Upper lobe of left lung (tissue), 4 donors: ENCODE results near the gene ZNF419.
A peak's percentile ranks its signal among the peaks of the same experiment; 100 is the strongest.

Experiments used
- CTCF ChIP-seq, 6 experiments: fragments of 450-650 bp in 4 of 6; fragments of 200-600 bp in 2 of 6; sonication (generic) in 2 of 6; IDR thresholded peaks; one replicate each; pipeline ENCODE4 v1.5.1; 2016 to 2019; ENCODE audit warnings: antibody characterized with exemption in 6 of 6
- POLR2A ChIP-seq, 4 donors: fragments of 450-650 bp; IDR thresholded peaks; one replicate each; pipeline ENCODE4 v1.5.1; 2016 to 2017; ENCODE audit warnings: antibody characterized with exemption in 4 of 4, mild to moderate bottlenecking in 2 of 4
- POLR2AphosphoS5 ChIP-seq, 2 donors: sonication (generic); formaldehyde crosslinking; IDR thresholded peaks; one replicate each; pipeline ENCODE4 v1.5.1; 2017; ENCODE audit warnings: antibody characterized with exemption in 2 of 2

DNA sequence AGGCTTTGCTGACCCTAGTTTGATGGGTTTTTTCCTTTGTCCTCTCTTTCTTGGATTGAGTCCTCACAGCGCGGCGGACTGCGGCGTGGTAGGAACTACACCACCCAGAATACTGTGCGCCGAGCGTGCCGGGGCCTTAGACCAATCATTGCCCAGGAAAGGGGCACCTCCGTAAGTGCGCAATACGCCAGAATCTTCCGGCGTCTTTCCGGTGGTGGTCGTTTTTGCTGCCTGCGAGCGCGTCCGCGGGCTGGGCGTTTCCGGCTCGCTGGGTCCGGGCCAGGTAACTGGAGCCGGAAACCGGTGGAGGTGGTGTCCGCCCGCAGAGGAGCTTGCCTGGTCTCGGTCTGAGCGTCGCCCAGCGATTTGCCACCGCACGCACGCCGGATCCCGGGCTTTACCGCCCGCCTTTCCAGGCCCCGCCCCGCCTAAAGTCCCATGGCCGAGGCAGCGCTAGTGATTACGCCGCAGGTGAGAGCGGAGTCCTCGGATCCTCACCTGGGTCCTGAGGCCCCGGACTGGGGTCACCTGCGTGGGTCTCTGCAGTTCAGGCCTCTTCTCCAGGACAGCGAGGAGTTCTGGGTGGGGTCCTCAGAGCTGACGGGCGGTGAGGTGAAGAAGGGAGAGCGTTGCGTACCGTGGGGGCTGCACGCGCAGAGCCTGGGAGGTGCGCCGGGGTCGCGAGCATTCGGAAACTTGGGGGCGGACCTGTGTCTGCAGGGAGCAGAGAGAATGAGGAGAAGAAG is 39.8 kb downstream of the ZNF419 start, which contains the start of gene ZNF549:
- peak in 2 of 6 experiments; percentile 10 to 27 for TF ChIP-seq CTCF (IDR thresholded peaks at IDR 0.05)
- TF ChIP-seq POLR2A (IDR thresholded peaks at IDR 0.05) = peak in 2 of 4 donors; percentile 38 to 45
- peak; percentile 65 to 76 for TF ChIP-seq POLR2AphosphoS5 (IDR thresholded peaks at IDR 0.05)
